DND-41 (cell line): ENCODE data around the gene SPTLC3.

ENCODE experiments used
- ATAC-seq: fragments of 200-7000 bp; cut with Tn5 transposase; 3 replicates; pipeline ENCODE4 v1.9.1; 2021; ENCODE audit warnings: low read depth; ENCODE audit not compliant: insufficient read depth
- DNase-seq: peaks from one replicate; pipeline ENCODE4 v3.0.0-alpha.2; 2020
- H2AFZ ChIP-seq: 2 replicates; pipeline ENCODE4 v1.6.0; 2012; ENCODE audit warnings: low read depth, low read length
- H3K27ac ChIP-seq: 2 replicates; pipeline ENCODE4 v1.5.1; 2012; ENCODE audit warnings: low read length, inconsistent platforms
- H3K27me3 ChIP-seq: fragments of 200-600 bp; sonication (generic); 2 replicates; pipeline ENCODE4 v1.6.0; 2012; ENCODE audit warnings: low read length, mild to moderate bottlenecking, inconsistent platforms; ENCODE audit not compliant: insufficient read depth, poor library complexity
- H3K36me3 ChIP-seq: 2 replicates; pipeline ENCODE4 v1.5.1; 2012; ENCODE audit warnings: low read length, inconsistent platforms; ENCODE audit not compliant: insufficient read depth
- H3K4me1 ChIP-seq: 2 replicates; pipeline ENCODE4 v1.5.1; 2012; ENCODE audit warnings: mild to moderate bottlenecking, low read length; ENCODE audit not compliant: insufficient read depth
- H3K4me2 ChIP-seq: 2 replicates; pipeline ENCODE4 v1.6.0; 2012; ENCODE audit warnings: mild to moderate bottlenecking, moderate library complexity, low read length, inconsistent platforms; ENCODE audit not compliant: insufficient read depth
- H3K4me3 ChIP-seq, 2 experiments: fragments of 200-600 bp in 1 of 2; shearing (Covaris generic) in 1 of 2; 2 replicates each; pipeline ENCODE4 v1.5.1; 2012 to 2016; ENCODE audit warnings: inconsistent platforms in 2 of 2, low read length in 2 of 2, mild to moderate bottlenecking in 2 of 2, low read depth in 1 of 2, moderate library complexity in 1 of 2
- H3K79me2 ChIP-seq: 2 replicates; pipeline ENCODE4 v1.6.0; 2012; ENCODE audit warnings: low read length, inconsistent platforms; ENCODE audit not compliant: insufficient read depth
- H3K9ac ChIP-seq: 2 replicates; pipeline ENCODE4 v1.6.0; 2012; ENCODE audit warnings: low read depth, mild to moderate bottlenecking, inconsistent platforms, low read length, moderate library complexity
- H3K9me3 ChIP-seq: 2 replicates; pipeline ENCODE4 v1.5.1; 2012; ENCODE audit warnings: low read length, moderate library complexity, mild to moderate bottlenecking, inconsistent platforms; ENCODE audit not compliant: insufficient read depth, severe bottlenecking
- H4K20me1 ChIP-seq: 2 replicates; pipeline ENCODE4 v1.6.0; 2012; ENCODE audit warnings: low read length; ENCODE audit not compliant: insufficient read depth
- CTCF ChIP-seq: IDR thresholded peaks from 2 replicates; pipeline ENCODE4 v1.5.1; 2012; ENCODE audit warnings: borderline replicate concordance, low read length, moderate library complexity, mild to moderate bottlenecking; ENCODE audit not compliant: poor library complexity, severe bottlenecking; ENCODE audit errors: extremely low read depth
- EZH2 ChIP-seq: IDR thresholded peaks from 3 replicates; pipeline ENCODE4 v1.6.1; 2012; ENCODE audit warnings: borderline replicate concordance, low read depth, mild to moderate bottlenecking, moderate library complexity, low read length, inconsistent platforms; ENCODE audit not compliant: severe bottlenecking

The SPTLC3 gene

DNA sequence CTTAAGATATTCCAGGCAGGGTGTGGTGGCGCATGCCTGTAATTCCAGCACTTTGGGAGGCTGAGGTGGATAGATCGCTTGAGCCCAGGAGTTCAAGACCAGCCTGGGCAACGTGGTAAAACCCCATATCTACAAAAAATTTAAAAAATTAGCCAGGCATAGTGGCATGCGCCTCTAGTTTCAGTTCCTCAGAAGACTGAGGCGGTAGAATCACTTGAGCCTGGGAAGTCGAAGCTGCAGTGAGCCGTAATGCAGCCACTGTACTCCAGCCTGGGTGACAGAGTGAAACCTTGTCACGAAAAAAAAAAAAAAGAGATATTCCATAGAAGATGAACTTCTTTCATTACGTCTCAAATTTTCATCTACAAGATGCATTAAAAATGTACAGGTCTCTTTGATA is 165.6 kb downstream of the SPTLC3 start:
- H3K79me2 ChIP-seq: no peaks in the 10 kb centered on the region
- H3K4me1 ChIP-seq: no peaks in the 10 kb centered on the region
- H3K4me3 ChIP-seq: no peak overlapping the region
- H3K36me3 ChIP-seq: no peaks in the 10 kb centered on the region
- TF ChIP-seq CTCF (no peak), EZH2 (no peak)
- no peak overlapping the region for H3K4me2 ChIP-seq
- H3K27ac ChIP-seq: no peak overlapping the region
- H3K9me3 ChIP-seq: no peaks in the 10 kb centered on the region
- no peak for DNase-seq
- H3K27me3 ChIP-seq: no peaks in the 10 kb centered on the region
- H4K20me1 ChIP-seq: no peaks in the 10 kb centered on the region
- H3K9ac ChIP-seq: no peak overlapping the region
- no peak for ATAC-seq
- no peak overlapping the region for H2AFZ ChIP-seq

GRCh38 chr20:13180986-13181889 is 172.5 kb downstream of the SPTLC3 start:
- no peak overlapping the region for H3K27ac ChIP-seq
- H3K9ac ChIP-seq: no peak overlapping the region
- ATAC-seq (no peak), DNase-seq (no peak)
- H3K79me2 ChIP-seq: no peaks in the 10 kb centered on the region
- no peak overlapping the region for H2AFZ ChIP-seq
- no peaks in the 10 kb centered on the region for H4K20me1 ChIP-seq
- H3K9me3 ChIP-seq: no peaks in the 10 kb centered on the region
- TF ChIP-seq EZH2 (no peak), CTCF (no peak)
- no peak overlapping the region for H3K4me3 ChIP-seq
- no peaks in the 10 kb centered on the region for H3K27me3 ChIP-seq
- H3K36me3 ChIP-seq: no peaks in the 10 kb centered on the region
- no peaks in the 10 kb centered on the region for H3K4me1 ChIP-seq
- H3K4me2 ChIP-seq: no peak overlapping the region

DNA sequence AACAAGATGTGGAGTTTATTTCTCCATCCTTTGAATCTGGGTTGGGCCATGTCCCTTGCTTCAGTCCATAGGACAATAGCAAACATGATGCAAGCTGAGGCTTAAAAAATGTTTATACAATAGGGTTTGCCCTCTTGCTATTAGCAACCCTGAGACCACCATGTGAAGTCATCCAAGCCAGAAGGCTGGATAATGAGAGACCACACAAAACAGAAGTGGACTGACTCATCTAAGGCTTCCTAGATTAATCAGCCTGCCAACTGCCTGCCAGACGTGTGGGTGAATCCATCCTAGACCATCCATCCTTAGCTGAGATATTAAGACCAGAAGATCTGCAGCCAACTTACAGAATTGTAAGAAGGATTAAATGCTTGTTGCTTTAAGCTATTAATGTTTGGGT is 174.2 kb downstream of the SPTLC3 start:
- Histone ChIP-seq H3K9me3 (no peaks in the 10 kb centered on the region), H3K79me2 (no peaks in the 10 kb centered on the region), H3K27me3 (no peaks in the 10 kb centered on the region), H3K4me2 (no peak overlapping the region), H3K36me3 (no peaks in the 10 kb centered on the region), H3K9ac (no peak overlapping the region), H3K27ac (no peak overlapping the region), H3K4me3 (no peak overlapping the region), H3K4me1 (peaks cover 9% of the 10 kb centered on the region), H2AFZ (no peak overlapping the region), H4K20me1 (no peaks in the 10 kb centered on the region)
- DNase-seq (no peak), ATAC-seq (no peak)
- TF ChIP-seq CTCF (no peak), EZH2 (no peak)
